T-helper 1 cell treated with Interleukin-12 subunit alpha and Interleukin-12 subunit beta and Interleukin-4 antibody, amounts not matched to agents 30 μg/mL and 1 μg/mL, for 36 hours (primary cell): ENCODE data around the gene FLRT1.
A peak's percentile ranks its signal among the peaks of the same experiment; 100 is the strongest.
"Not testable (repeated sequence)": the region's sequence is repeated elsewhere in the genome, so short reads cannot be mapped to it uniquely, and the experiment has no call there.

Source experiments
- H3K27ac Mint-ChIP-seq: one replicate; pipeline ENCODE4 v1.8.0; 2021; ENCODE audit warnings: mild to moderate bottlenecking, mixed read lengths
- H3K27me3 Mint-ChIP-seq: one replicate; pipeline ENCODE4 v1.8.0; 2021; ENCODE audit warnings: low read depth, mixed read lengths
- H3K36me3 Mint-ChIP-seq: one replicate; pipeline ENCODE4 v1.8.0; 2021; ENCODE audit warnings: low read depth, mixed read lengths
- H3K4me1 Mint-ChIP-seq: one replicate; pipeline ENCODE4 v1.8.0; 2021; ENCODE audit warnings: low read depth, mixed read lengths
- H3K4me3 Mint-ChIP-seq: one replicate; pipeline ENCODE4 v1.8.0; 2021; ENCODE audit warnings: mild to moderate bottlenecking, moderate library complexity, mixed read lengths
- H3K9me3 Mint-ChIP-seq: one replicate; pipeline ENCODE4 v1.8.0; 2021; ENCODE audit warnings: mixed read lengths

Gene FLRT1

DNA sequence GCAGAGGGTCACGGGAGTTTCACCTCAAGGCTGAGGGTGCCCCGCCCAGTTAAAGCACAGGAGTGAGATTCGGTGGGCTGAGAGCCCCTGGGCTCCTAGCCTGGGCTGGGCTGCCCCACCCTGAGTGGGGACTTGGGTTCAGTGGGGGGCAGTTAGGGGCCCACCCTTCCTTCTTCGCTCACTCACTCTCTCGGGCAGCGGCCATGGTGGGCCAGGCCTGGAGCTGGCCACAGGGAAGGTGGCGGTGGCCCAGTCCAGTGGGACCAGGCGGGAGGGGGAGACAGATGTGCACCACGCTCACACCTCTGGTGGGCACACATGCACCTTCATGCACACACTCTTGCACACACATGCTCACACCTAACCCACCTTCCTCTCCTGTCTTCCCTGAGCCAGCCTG is 6.1 kb downstream of the FLRT1 start:
- Mint-ChIP-seq H3K4me1 (no peaks in the 10 kb centered on the region), H3K9me3 (no peaks in the 10 kb centered on the region), H3K4me3 (no peak overlapping the region), H3K36me3 (no peaks in the 10 kb centered on the region), H3K27ac (no peak overlapping the region), H3K27me3 (peaks cover 15% of the 10 kb centered on the region)

DNA sequence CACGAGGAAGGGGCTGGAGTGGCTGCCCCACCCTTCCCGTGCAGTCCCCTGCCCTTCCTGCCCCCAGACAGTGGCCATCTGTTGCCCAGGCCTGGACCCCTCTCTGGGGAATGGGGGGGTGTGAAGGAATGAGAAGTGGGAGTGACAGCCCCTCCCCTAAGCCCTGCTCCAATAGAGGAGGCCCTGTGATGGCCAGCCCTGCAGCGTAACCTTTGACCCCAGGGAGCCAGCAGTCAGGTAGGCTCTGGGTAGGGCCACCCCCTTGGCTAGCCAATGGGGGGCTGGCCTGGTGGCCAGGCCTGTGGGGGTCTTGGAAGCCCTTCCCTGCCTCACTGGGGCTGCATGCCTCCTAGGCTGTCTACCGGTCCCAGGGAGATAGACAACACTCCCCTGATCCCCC is 6.6 kb downstream of the FLRT1 start:
- H3K4me1 Mint-ChIP-seq, result no peaks in the 10 kb centered on the region
- H3K9me3 Mint-ChIP-seq, result no peaks in the 10 kb centered on the region
- peaks cover 11% of the 10 kb centered on the region for H3K27me3 Mint-ChIP-seq
- no peaks in the 10 kb centered on the region for H3K36me3 Mint-ChIP-seq
- H3K27ac Mint-ChIP-seq, result no peak overlapping the region
- H3K4me3 Mint-ChIP-seq, result no peak overlapping the region

DNA sequence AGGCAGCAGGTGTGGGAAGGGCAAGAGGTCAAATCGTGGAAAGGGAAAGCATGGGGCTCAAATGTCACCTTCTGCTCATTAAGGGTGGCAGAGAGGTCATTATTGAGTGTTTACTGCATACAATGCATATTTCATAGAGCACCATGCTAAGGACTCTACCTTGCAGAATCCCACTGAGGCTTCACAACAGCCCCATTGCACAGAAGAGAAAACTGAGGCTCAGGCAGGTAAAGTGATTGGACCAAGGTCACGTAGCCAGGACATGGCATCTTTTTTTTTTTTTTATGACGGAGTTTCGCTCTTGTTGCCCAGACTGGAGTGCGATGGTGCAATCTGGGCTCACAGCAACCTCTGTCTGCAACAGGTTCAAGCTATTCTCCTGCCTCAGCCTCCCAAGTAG is 7.8 kb downstream of the FLRT1 start:
- no peaks in the 10 kb centered on the region for H3K36me3 Mint-ChIP-seq
- H3K27me3 Mint-ChIP-seq, result no peaks in the 10 kb centered on the region
- no peaks in the 10 kb centered on the region for H3K9me3 Mint-ChIP-seq
- H3K27ac Mint-ChIP-seq, result no peak overlapping the region
- H3K4me1 Mint-ChIP-seq, result no peaks in the 10 kb centered on the region
- no peak overlapping the region for H3K4me3 Mint-ChIP-seq

DNA sequence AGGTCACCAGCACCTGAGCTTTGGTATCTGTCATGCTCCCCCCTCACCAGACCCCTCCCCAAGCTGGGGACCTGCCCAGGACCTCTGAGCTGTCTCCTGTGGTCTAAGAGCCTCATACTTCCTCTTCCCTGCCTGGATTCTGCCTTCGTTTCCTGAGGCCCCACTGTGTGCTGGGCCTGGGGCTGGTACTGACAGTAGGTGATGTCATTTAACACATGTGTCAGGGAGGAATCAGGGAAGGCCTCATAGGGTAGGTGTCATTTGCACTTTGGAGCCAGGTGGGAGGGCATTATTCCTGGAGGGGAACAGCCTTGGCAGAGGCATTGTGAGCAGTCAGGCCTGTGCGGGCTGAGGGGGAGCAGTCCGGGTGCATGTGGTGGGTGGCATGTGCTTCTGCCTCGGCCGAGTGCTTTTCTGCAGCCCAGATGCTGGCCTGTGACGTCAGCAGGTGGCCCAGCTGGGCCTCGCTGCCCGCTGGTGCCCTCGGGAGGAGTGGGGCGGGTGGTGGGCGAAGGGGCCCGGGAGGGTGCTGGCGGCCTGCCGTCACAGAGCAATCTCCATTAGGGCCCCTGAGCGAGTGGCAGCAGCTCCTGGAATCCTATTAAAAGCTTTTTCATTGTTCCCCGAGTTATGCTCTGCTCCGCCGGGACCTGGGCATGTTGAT is 9.1 kb downstream of the FLRT1 start:
- no peaks in the 10 kb centered on the region for H3K4me1 Mint-ChIP-seq
- H3K9me3 Mint-ChIP-seq, result no peaks in the 10 kb centered on the region
- no peaks in the 10 kb centered on the region for H3K36me3 Mint-ChIP-seq
- H3K27me3 Mint-ChIP-seq, result no peaks in the 10 kb centered on the region
- no peak overlapping the region for H3K27ac Mint-ChIP-seq
- H3K4me3 Mint-ChIP-seq, result no peak overlapping the region

DNA sequence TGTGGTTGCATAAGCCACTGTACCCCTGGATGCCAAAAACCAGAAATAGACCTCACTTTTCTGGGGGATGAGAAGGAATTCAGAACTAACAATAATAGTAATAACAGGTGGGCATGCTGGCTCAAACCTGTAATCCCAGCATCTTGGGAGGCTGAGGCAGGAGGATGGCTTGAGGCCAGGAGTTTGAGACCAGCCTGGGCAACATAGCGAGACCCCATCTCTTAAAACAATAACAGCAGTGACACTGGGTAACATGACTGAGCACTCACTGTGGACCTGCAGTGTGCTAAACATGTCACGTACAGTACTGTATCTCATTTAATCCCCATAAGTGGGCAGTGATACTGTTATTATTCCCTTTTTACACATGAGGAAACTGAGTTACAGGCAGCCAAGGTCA is 10.0 kb downstream of the FLRT1 start:
- H3K36me3 Mint-ChIP-seq, result no peaks in the 10 kb centered on the region
- no peak overlapping the region for H3K27ac Mint-ChIP-seq
- no peak overlapping the region for H3K4me3 Mint-ChIP-seq
- no peaks in the 10 kb centered on the region for H3K4me1 Mint-ChIP-seq
- no peaks in the 10 kb centered on the region for H3K27me3 Mint-ChIP-seq
- H3K9me3 Mint-ChIP-seq, result no peaks in the 10 kb centered on the region

DNA sequence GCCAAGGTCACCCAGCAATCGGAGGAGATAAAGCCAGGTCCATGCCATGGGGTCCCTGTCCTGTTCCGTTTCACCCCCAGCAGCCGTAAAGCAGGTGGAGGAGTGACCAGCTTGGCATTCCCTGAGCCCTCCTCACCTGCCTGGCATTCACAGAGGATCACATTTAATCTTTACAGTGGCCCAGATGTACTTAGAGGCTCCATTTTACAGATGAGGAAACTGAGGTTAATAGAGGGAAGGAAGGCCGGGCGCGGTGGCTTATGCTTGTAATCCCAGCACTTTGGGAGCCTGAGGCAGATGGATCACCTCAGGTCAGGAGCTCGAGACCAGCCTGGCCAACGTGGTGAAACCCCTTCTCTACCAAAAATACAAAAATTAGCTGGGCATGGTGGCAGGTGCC is 11.6 kb downstream of the FLRT1 start:
- not testable (repeated sequence) for H3K27ac Mint-ChIP-seq, H3K27me3 Mint-ChIP-seq, H3K4me1 Mint-ChIP-seq, H3K9me3 Mint-ChIP-seq, H3K36me3 Mint-ChIP-seq, H3K4me3 Mint-ChIP-seq

DNA sequence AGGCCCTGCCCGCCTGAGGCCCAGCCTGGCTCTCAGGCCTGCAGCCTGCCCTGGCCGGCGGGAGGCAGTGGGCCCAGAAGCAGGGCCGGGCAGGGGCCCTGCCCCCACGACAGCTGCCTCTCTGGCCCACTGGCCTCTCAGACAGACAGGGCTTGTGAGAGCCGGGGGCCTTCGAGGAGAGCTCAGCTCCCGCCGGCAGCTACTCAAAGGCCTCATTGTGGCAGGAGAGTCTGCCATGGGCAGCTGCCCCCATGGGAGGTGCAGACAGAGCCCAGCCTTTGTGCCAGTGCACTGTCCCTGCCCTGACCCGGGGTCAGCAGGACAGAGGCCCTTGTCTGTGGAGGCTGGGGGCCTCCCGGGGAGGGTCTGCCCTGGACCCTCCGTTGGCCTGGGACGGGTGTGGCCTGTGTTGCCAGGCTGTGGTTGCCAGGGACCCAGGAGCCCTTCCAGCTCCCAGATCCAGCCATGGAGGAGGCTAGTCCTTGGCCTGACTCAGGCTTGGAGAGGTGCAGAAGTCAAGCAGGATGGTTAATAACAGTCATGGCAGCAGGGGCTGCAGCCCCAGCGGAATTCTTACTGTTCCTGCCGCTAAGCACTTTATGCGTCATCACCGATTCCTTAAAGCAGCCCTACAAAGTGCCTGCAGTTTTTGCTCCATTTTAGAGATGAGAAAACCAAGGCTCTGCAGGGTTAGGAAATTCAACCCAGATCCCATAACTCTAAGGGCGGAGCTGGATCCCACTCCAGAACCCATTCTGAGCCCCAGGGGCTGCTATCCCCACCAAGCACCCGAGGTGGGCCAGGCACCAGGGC is 12.5 kb downstream of the FLRT1 start:
- H3K4me3 Mint-ChIP-seq, result no peak overlapping the region
- no peaks in the 10 kb centered on the region for H3K4me1 Mint-ChIP-seq
- no peaks in the 10 kb centered on the region for H3K36me3 Mint-ChIP-seq
- no peaks in the 10 kb centered on the region for H3K27me3 Mint-ChIP-seq
- H3K9me3 Mint-ChIP-seq, result no peaks in the 10 kb centered on the region
- H3K27ac Mint-ChIP-seq, result no peak overlapping the region

DNA sequence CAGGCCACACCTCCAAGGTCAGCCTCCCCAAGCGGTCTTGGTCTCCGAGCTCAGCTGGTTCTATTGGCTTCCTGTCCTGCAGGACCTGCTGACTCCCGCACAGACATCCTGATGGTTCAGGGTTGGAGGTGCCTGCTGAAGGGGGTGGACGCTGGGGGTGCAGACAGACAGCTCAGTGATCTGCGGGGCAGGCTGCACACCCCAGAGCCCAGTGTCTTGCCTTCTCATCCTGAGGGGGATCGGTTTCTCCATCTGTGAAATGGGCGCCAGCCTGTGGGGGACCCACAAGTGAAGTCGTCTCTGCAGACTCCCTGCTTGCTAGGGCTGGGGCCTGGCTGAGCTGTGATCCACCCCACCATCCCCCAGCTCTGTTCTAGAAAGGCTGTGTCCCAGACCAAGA is 13.8 kb downstream of the FLRT1 start:
- no peaks in the 10 kb centered on the region for H3K9me3 Mint-ChIP-seq
- H3K36me3 Mint-ChIP-seq, result no peaks in the 10 kb centered on the region
- H3K27me3 Mint-ChIP-seq, result no peaks in the 10 kb centered on the region
- H3K4me3 Mint-ChIP-seq, result no peak overlapping the region
- no peaks in the 10 kb centered on the region for H3K4me1 Mint-ChIP-seq
- no peak overlapping the region for H3K27ac Mint-ChIP-seq

DNA sequence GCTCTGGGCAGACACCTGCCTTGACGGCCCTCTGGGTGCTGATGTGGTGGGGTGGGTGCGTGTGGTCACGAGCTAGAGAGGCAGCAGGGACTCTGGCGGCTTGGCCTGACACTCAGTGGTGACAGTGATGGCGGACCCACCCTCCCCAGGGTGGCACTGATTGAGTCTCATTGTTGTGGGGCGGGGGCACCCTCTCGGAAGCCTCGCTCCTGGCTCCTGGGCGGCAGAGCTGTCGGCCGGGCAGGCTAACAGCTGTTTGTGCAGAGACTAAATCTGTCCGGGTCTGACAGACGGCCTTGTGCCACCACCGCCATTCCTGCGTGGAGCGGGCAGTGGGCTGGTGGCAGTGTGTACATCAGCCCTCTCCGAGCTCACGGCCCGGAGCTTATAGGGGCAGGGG is 15.6 kb downstream of the FLRT1 start:
- H3K9me3 Mint-ChIP-seq, result no peaks in the 10 kb centered on the region
- no peak overlapping the region for H3K4me3 Mint-ChIP-seq
- H3K27me3 Mint-ChIP-seq, result no peaks in the 10 kb centered on the region
- no peaks in the 10 kb centered on the region for H3K36me3 Mint-ChIP-seq
- no peak overlapping the region for H3K27ac Mint-ChIP-seq
- no peaks in the 10 kb centered on the region for H3K4me1 Mint-ChIP-seq

DNA sequence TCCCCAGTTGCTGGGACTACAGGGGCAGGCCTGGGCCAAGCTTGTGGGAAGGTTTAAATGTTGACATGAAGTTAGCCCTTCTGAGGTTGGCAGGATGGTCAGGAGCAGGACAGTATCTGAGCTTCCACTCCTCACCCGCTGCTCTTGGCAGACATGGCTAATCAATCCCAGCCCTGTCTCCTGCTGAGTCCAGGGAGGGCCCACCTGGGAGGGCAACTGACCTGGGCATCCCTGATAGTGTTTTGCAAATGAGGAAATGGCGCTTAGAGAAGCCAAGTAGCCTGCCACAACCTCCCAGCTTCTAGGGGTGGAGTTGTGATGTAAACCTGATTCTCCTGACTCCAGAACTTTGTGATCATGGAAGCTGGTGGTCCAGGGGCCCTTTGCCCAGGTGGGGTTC is 16.7 kb downstream of the FLRT1 start:
- Mint-ChIP-seq H3K9me3 (no peaks in the 10 kb centered on the region), H3K4me1 (no peaks in the 10 kb centered on the region), H3K27ac (no peak overlapping the region), H3K4me3 (no peak overlapping the region), H3K27me3 (no peaks in the 10 kb centered on the region), H3K36me3 (no peaks in the 10 kb centered on the region)

DNA sequence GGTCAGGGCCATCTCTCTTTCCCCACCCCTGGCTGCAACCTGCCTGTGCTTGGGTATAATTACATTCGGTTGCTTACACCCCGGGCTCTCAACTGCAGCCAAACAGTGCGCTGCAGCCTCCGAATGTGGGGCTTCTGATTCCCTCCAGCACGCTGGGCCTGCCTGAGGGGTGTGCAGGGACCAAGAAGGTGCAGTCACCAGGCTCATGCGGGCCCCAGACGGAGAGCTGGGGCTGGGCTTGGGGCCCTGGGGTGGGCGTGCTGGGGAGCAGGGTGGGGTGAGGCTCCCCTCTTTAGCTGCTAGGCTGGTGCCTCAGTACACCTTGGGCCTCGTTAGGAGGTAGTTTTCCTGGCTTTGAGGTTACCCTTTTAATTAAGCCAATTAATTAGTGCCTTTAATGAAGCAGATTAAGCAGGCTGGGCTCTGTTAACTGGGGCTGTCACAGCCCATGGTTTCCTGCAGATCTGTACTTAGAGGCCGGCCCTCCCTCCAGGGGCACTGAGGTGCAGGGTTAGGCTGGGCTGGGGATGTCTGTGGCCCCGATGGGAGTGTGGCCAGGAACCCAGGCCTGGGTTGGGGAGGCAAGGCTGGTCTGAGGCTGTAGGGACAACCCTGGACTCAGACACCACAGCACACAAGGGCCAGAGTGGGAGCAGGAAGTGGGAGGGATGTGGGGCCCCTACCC is 17.3 kb downstream of the FLRT1 start:
- Mint-ChIP-seq H3K4me3 (no peak overlapping the region), H3K36me3 (no peaks in the 10 kb centered on the region), H3K9me3 (no peaks in the 10 kb centered on the region), H3K4me1 (no peaks in the 10 kb centered on the region), H3K27me3 (no peaks in the 10 kb centered on the region), H3K27ac (no peak overlapping the region)

DNA sequence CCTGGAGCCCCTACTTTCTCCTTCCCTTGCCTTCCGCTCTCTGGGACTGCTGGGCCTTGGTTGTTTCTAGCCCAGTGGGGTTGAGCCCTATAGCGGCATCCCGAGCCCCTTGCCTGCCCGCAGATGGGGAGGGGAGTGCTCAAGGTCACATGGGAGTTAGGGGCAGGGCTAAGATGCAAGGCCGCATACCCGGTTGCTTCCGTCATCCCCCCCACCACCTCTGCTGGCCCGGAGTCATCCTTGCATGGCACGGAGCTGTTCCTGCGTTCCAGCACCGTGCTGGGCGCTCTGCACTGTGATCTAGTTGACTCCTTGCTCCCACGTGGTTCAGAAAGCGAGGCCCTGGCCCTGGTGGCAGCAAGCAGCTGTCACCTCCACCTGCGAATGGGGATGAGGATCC is 18.0 kb downstream of the FLRT1 start:
- Mint-ChIP-seq H3K4me1 (no peaks in the 10 kb centered on the region), H3K27me3 (no peaks in the 10 kb centered on the region), H3K4me3 (peak overlapping the region; percentile 21), H3K27ac (no peak overlapping the region), H3K9me3 (no peaks in the 10 kb centered on the region), H3K36me3 (no peaks in the 10 kb centered on the region)

DNA sequence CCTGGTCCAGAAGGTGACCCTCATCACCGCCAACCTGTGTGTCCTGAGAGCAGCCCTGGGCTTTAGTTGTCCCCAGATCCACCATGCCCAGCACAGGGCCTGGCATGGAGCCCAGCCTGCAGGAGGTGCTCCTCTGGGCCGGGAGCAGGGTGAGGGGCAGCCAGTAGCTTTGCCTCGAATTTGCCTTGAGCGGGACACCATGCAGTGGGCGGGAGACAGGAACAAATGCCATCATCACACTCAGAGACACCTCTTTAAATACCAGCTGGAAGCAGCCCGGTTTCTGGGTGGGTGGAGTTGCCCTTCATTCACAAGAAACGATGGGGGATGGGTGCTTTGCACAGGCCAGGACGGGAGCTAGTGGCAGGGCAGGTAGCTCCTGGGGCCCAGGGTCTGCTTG is 19.3 kb downstream of the FLRT1 start:
- Mint-ChIP-seq H3K36me3 (no peaks in the 10 kb centered on the region), H3K4me3 (no peak overlapping the region), H3K27me3 (no peaks in the 10 kb centered on the region), H3K4me1 (no peaks in the 10 kb centered on the region), H3K27ac (no peak overlapping the region), H3K9me3 (no peaks in the 10 kb centered on the region)

DNA sequence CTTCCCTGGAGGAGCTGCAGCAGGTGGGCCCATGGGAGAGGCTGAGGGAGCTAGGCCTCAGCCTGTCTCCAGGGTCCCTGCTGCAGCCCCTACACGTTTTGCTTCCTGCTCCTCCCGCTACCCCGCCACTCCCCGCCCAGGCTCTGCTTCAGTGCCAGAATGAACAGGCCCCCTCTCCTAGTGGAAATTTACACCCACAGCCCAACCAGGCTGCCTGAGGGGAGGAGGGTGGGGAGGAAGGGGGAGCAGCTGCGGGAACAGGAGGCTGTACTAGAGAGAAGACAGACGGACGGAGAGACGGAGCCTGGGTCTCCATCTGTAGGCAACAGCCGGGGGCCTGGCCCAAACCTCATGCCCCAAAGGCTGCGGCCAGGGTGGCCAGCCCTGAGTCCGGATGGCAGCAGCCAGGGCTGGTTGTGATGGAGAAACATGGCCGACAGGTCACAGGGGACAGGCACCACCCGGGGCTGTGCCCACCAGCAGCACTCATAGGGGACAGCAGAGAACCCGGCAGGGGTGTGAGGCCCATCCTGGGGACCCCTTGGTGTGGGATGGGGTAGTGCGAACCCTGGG is 20.6 kb downstream of the FLRT1 start:
- H3K4me1 Mint-ChIP-seq, result peaks cover 3% of the 10 kb centered on the region
- H3K9me3 Mint-ChIP-seq, result no peaks in the 10 kb centered on the region
- H3K4me3 Mint-ChIP-seq, result no peak overlapping the region
- no peak overlapping the region for H3K27ac Mint-ChIP-seq
- no peaks in the 10 kb centered on the region for H3K36me3 Mint-ChIP-seq
- H3K27me3 Mint-ChIP-seq, result peaks cover 8% of the 10 kb centered on the region

DNA sequence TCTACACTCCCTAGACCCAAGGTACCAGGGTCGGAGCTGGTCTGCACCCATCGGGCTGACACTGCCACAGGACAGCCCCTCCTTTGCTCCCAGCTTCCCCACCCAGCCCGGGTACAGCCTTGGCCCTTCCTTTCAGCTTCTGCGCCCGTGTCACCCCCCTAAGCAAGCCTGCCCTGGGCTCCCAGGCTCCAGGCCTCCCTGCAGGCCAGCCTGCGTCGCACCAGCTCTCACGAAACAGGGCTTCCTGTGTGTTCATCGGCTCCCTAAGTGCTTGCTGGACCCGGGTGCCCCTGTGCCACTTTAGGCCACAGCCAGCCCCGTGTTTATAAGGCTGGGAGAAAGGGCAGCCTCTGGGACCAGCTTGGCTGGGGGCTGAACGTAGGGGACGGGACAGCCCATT is 21.1 kb downstream of the FLRT1 start:
- H3K4me3 Mint-ChIP-seq, result no peak overlapping the region

More for the DNA sequence above, 21.1 kb downstream of the FLRT1 start:
- H3K4me1 Mint-ChIP-seq, result peaks cover 3% of the 10 kb centered on the region
- H3K9me3 Mint-ChIP-seq, result no peaks in the 10 kb centered on the region
- no peaks in the 10 kb centered on the region for H3K36me3 Mint-ChIP-seq
- no peak overlapping the region for H3K27ac Mint-ChIP-seq
- H3K27me3 Mint-ChIP-seq, result peaks cover 13% of the 10 kb centered on the region
